ENCODE results near the gene ZC2HC1B.

DNA sequence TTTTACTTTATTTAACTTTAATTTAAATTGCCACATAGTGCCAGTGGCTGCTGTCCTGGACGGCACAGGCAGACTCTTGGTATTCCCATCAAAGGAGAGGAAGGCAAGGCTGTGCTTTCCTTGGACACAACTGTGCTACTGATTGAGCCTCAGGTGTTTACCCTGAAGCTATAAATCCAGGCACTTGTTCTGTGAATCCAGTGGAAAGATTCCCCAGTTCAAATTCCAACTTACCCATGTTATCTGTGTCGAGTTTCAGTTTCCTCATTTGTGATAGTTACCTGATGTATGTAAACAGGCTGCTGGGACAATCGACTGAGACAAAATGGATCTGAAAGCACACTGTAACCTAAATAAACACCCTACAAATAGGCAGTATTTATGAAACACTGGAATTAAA lies 86.6 kb downstream of the ZC2HC1B start:
- no peak for TF ChIP-seq TARDBP (IDR thresholded peaks at IDR 0.05)
- no peak for TF ChIP-seq BHLHE40 (IDR thresholded peaks at IDR 0.05; ENCODE audit: borderline replicate concordance)
- TF ChIP-seq LEF1 (IDR thresholded peaks at IDR 0.05; ENCODE audit: borderline replicate concordance): no peak
- TF ChIP-seq SP1 (IDR thresholded peaks at IDR 0.05): no peak
- no peak for TF ChIP-seq NFRKB (IDR thresholded peaks at IDR 0.05)
- no peak for TF ChIP-seq FOXM1 (IDR thresholded peaks at IDR 0.05; ENCODE audit: borderline replicate concordance)
- TF ChIP-seq CTBP1 (IDR thresholded peaks at IDR 0.05; ENCODE audit: borderline replicate concordance): no peak
- TF ChIP-seq FOXK2 (IDR thresholded peaks at IDR 0.05): no peak
- TF ChIP-seq ARNT (IDR thresholded peaks at IDR 0.05): no peak
- TF ChIP-seq SUZ12 (IDR thresholded peaks at IDR 0.05): no peak
- TF ChIP-seq, protein P1, sequence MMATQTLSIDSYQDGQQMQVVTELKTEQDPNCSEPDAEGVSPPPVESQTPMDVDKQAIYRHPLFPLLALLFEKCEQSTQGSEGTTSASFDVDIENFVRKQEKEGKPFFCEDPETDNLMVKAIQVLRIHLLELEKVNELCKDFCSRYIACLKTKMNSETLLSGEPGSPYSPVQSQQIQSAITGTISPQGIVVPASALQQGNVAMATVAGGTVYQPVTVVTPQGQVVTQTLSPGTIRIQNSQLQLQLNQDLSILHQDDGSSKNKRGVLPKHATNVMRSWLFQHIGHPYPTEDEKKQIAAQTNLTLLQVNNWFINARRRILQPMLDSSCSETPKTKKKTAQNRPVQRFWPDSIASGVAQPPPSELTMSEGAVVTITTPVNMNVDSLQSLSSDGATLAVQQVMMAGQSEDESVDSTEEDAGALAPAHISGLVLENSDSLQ (IDR thresholded peaks at IDR 0.05): no peak
- TF ChIP-seq L3MBTL2 (conservative IDR thresholded peaks at IDR 0.05): no peak

All from HEK293T (cell line).